Glutamatergic neuron (in vitro differentiated cells): ENCODE results near the gene KIAA0825. TPM values are rescaled to one million over a fixed set of nuclear protein-coding genes. Genes with fewer than 3 reads are reported as not detected.

Experiments used
- DNase-seq: peaks from one replicate; pipeline ENCODE4 v3.0.0; 2022
- H3K27ac Mint-ChIP-seq: one replicate; pipeline ENCODE4 v1.8.0; 2020; ENCODE audit warnings: mild to moderate bottlenecking, mixed read lengths, inconsistent platforms; ENCODE audit not compliant: unreplicated experiment
- H3K27me3 Mint-ChIP-seq: one replicate; pipeline ENCODE4 v1.8.0; 2020; ENCODE audit warnings: mild to moderate bottlenecking, moderate library complexity, mixed read lengths, inconsistent platforms; ENCODE audit not compliant: unreplicated experiment
- H3K36me3 Mint-ChIP-seq: one replicate; pipeline ENCODE4 v1.8.0; 2020; ENCODE audit warnings: mild to moderate bottlenecking, mixed read lengths, inconsistent platforms; ENCODE audit not compliant: unreplicated experiment
- H3K4me1 Mint-ChIP-seq: one replicate; pipeline ENCODE4 v1.8.0; 2020; ENCODE audit warnings: mild to moderate bottlenecking, low read depth, mixed read lengths, inconsistent platforms; ENCODE audit not compliant: unreplicated experiment
- H3K4me3 Mint-ChIP-seq: one replicate; pipeline ENCODE4 v1.8.0; 2020; ENCODE audit warnings: mild to moderate bottlenecking, mixed read lengths, inconsistent platforms; ENCODE audit not compliant: unreplicated experiment
- H3K9me3 Mint-ChIP-seq: one replicate; pipeline ENCODE4 v1.8.0; 2020; ENCODE audit warnings: mild to moderate bottlenecking, moderate library complexity, mixed read lengths, inconsistent platforms; ENCODE audit not compliant: unreplicated experiment
- total RNA-seq: library from RNA; stranded (reverse); fragmentation: NEBNext Ultra II Directional; extraction: Animal tissue kit (Norgen Biotek cat#: 25700); gene quantifications from one replicate; pipeline ENCODE4 v1.2.1, GENCODE V29; 2021; ENCODE audit not compliant: unreplicated experiment
- TF ChIP-seq, protein P1 (sequence below): fragments of 200-600 bp; sonication (generic); IDR thresholded peaks from one replicate; pipeline ENCODE4 v1.5.0; 2021; ENCODE audit not compliant: partially characterized antibody, unreplicated experiment

Gene KIAA0825
- total RNA-seq, 1 donor from 2014 or later = 1.2 TPM

DNA sequence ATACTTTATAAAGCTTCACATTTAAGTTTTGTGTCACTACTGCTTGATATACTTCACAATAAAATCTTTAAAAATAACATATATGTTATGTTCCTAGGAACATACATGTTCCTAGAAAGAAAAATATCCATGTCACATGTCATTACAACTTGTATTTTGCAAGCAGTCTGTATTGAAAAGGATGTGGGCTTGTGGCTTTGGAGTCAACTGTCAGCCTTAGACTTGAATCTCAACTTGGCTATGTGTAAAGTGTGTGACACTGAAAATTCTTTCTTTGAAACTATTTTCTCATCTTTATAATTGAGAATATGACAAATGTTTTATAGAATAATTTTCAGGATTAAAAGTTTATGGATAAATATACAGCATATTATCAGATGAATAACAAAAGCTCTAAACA lies 273.1 kb downstream of the KIAA0825 start:
- Mint-ChIP-seq H3K27ac (no peak overlapping the region), H3K36me3 (no peaks in the 10 kb centered on the region), H3K4me1 (no peaks in the 10 kb centered on the region), H3K4me3 (no peak overlapping the region), H3K27me3 (peaks cover 2% of the 10 kb centered on the region), H3K9me3 (peaks cover 6% of the 10 kb centered on the region)
- DNase-seq = no peak
- TF ChIP-seq, protein P1, sequence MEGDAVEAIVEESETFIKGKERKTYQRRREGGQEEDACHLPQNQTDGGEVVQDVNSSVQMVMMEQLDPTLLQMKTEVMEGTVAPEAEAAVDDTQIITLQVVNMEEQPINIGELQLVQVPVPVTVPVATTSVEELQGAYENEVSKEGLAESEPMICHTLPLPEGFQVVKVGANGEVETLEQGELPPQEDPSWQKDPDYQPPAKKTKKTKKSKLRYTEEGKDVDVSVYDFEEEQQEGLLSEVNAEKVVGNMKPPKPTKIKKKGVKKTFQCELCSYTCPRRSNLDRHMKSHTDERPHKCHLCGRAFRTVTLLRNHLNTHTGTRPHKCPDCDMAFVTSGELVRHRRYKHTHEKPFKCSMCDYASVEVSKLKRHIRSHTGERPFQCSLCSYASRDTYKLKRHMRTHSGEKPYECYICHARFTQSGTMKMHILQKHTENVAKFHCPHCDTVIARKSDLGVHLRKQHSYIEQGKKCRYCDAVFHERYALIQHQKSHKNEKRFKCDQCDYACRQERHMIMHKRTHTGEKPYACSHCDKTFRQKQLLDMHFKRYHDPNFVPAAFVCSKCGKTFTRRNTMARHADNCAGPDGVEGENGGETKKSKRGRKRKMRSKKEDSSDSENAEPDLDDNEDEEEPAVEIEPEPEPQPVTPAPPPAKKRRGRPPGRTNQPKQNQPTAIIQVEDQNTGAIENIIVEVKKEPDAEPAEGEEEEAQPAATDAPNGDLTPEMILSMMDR = no peak

DNA sequence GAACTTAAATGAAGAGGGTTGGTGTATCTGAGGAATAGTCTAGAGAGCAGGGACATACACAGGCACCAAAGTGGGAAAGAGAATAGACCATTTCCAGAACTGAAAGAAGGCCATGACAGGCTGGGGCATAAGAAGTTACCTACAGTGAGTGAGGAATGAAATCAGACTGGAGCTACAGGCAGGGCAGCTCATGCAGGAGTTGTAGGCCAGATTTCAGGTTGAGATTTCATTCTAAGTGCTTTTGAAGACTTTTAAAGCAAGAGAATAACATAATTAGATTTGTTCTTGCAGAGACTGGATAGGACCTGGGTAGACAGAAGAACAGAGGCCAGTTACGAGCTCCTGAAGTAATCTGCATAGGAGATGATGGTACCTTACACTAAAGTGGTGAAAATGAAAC lies 280.8 kb downstream of the KIAA0825 start:
- TF ChIP-seq, protein P1 = no peak
- Mint-ChIP-seq H3K27ac (no peak overlapping the region), H3K9me3 (no peaks in the 10 kb centered on the region), H3K4me3 (no peak overlapping the region), H3K27me3 (no peaks in the 10 kb centered on the region), H3K4me1 (no peaks in the 10 kb centered on the region), H3K36me3 (no peaks in the 10 kb centered on the region)
- no peak for DNase-seq

DNA sequence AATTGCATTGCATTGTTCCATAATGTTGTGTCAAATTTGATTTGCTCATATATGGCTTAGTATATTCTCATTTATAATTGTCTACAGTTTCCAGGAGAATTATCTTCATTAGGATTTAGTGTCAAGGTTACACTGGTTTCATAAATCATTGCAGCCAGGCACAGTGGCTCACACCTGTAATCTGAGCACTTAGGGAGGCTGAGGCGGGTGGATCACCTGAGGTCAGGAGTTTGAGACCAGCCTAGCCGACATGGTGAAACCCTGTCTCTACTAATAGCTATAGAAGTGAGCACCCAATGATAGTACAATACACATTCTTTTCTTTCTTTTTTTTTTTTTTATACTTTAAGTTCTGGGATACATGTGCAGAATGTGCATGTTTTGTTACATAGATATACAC lies 282.5 kb downstream of the KIAA0825 start:
- Mint-ChIP-seq H3K27ac (no peak overlapping the region), H3K4me1 (no peaks in the 10 kb centered on the region)

DNA sequence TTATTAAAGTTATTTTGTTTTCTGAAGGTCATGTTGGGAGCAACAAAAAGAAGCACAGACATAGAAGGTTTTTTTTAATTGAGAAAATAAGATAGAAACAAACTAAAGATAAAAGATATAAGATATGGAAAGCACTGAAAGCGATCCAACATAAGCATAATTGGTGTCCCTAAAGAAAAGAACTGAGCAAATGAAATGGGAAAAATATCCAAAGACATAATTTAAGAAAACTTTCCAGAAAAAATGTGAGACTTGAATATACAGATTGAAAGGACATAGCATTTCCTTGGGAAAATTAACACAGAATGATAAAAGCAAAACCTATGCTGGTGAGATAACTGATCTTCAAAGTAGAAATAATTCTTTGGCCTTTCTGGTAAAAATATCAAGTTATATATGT lies 289.3 kb downstream of the KIAA0825 start:
- H3K27ac Mint-ChIP-seq = no peak overlapping the region
- TF ChIP-seq, protein P1 = no peak
- H3K9me3 Mint-ChIP-seq = peaks cover 2% of the 10 kb centered on the region
- no peak overlapping the region for H3K4me3 Mint-ChIP-seq
- H3K36me3 Mint-ChIP-seq = no peaks in the 10 kb centered on the region
- H3K27me3 Mint-ChIP-seq = no peaks in the 10 kb centered on the region
- no peak for DNase-seq
- H3K4me1 Mint-ChIP-seq = no peaks in the 10 kb centered on the region

More for the DNA sequence above, 282.5 kb downstream of the KIAA0825 start:
- H3K36me3 Mint-ChIP-seq = no peaks in the 10 kb centered on the region
- H3K9me3 Mint-ChIP-seq = peaks cover 2% of the 10 kb centered on the region
- TF ChIP-seq, protein P1 = no peak
- DNase-seq = no peak
- no peak overlapping the region for H3K4me3 Mint-ChIP-seq
- H3K27me3 Mint-ChIP-seq = no peaks in the 10 kb centered on the region

DNA sequence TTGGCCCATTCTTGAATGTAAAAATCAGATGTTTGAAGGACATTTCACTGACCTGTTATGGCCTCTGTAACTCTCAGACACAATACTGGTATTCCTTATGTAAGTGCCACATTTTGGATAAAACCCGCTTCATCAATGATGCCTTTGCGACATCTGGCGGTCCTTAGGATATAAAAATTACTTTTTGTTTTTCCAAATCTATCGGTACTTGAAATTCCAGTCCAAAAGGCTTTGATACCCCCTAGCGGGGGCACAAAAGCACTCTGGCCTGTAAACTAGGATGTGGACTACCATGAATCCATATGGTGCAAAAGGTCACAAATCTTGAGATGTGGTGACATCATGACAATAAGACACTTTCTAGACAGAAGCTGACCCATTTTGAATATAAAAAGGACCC lies 291.8 kb downstream of the KIAA0825 start:
- H3K4me3 Mint-ChIP-seq = no peak overlapping the region
- no peaks in the 10 kb centered on the region for H3K4me1 Mint-ChIP-seq
- TF ChIP-seq, protein P1 = no peak
- DNase-seq = no peak
- H3K9me3 Mint-ChIP-seq = no peaks in the 10 kb centered on the region
- no peaks in the 10 kb centered on the region for H3K27me3 Mint-ChIP-seq
- no peaks in the 10 kb centered on the region for H3K36me3 Mint-ChIP-seq
- H3K27ac Mint-ChIP-seq = no peak overlapping the region
